HG03025 (cell line): Measurements from ENCODE around the gene NUTF2.
"Not testable (repeated sequence)": the region's sequence is repeated elsewhere in the genome, so short reads cannot be mapped to it uniquely, and the experiment has no call there.

Experiments
- ATAC-seq: cut with Tn5 transposase; IDR thresholded peaks from one replicate; pipeline ENCODE4 v1.9.1; 2021; ENCODE audit warnings: mild to moderate bottlenecking, moderate library complexity; ENCODE audit not compliant: unreplicated experiment, low FRiP score

The NUTF2 gene

DNA sequence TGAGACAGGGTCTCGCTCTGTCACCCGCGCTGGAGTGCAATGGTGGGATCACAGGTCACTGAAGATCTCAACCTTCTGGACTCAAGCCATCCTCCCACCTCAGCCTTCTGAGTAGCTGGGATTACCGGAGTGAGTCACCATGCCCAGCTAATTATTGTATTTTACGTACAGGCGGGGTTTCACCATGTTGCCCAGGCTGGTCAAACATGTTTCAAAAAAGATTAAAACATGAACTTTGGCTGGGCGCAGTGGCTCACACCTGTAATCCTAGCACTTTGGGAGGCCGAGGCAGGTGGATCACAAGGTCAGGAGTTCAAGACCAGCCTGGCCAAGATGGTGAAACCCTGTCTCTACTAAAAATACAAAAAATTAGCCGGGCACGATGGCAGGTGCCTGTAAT is 9.5 kb upstream of the NUTF2 start:
- not testable (repeated sequence) for ATAC-seq

- ATAC-seq = no peak
Observed at GRCh38 chr16:67837811-67838210, 8.9 kb upstream of the NUTF2 start.

DNA sequence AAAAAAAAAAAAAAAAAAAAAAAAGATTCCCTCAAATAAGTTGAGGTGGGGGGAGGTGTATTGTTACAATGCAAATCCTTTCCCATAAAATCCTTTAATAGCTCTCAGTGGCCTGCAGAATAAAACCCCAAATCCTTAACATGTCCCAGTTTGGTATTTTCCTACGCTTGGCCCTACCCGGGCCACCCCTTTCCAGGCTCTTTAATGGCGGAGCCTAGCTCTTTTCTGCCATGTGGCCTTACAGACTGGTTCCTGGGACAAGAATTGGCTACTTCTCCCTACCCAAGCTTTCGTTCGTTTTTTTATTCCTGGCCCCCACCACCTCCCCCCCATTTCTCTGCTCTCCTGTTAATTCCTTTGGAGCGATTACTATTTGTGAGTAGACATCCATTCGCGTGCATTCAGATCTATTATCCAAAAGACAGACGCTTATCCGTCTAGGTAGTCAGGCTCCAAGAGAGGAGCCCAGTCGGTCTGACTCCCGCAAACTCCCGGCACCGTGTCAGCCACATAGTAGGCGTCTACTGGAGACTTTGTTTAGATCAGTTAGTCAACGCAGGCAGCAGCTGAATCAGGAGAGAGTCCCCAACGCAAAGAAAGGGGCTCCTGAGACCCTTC is 5.4 kb upstream of the NUTF2 start:
- no peak for ATAC-seq

- peak; percentile 41 for ATAC-seq
Observed at GRCh38 chr16:67841816-67842508, 4.8 kb upstream of the NUTF2 start, which contains the start of gene THAP11. Gene THAP11, plus strand, starts transcription at chr16:67842320. Its CDS starts 235 bp downstream, at chr16:67842555.

DNA sequence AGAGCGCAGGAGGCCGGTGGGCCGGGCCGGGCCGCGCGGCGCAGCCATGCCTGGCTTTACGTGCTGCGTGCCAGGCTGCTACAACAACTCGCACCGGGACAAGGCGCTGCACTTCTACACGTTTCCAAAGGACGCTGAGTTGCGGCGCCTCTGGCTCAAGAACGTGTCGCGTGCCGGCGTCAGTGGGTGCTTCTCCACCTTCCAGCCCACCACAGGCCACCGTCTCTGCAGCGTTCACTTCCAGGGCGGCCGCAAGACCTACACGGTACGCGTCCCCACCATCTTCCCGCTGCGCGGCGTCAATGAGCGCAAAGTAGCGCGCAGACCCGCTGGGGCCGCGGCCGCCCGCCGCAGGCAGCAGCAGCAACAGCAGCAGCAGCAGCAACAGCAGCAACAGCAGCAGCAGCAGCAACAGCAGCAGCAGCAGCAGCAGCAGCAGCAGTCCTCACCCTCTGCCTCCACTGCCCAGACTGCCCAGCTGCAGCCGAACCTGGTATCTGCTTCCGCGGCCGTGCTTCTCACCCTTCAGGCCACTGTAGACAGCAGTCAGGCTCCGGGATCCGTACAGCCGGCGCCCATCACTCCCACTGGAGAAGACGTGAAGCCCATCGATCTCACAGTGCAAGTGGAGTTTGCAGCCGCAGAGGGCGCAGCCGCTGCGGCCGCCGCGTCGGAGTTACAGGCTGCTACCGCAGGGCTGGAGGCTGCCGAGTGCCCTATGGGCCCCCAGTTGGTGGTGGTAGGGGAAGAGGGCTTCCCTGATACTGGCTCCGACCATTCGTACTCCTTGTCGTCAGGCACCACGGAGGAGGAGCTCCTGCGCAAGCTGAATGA is 4.0 kb upstream of the NUTF2 start:
- ATAC-seq = peak; percentile 1

DNA sequence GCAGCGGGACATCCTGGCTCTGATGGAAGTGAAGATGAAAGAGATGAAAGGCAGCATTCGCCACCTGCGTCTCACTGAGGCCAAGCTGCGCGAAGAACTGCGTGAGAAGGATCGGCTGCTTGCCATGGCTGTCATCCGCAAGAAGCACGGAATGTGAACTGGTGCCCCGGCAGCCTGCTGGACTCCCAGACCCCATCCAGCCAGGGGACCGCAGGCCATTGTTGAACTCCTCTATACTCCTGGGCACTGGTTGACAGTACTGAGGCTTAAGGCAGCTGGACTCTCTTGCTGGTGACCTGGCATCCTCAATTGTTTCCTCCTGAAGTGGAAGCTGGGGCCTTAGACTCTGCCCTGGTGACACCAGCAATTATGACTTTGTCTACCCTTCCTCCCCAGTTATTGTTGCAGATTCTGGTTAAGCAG is 3.4 kb upstream of the NUTF2 start:
- no peak for ATAC-seq

GRCh38 chr16:67844497-67844896 is 2.2 kb upstream of the NUTF2 start:
- ATAC-seq = no peak

- no peak for ATAC-seq
Observed at GRCh38 chr16:67845291-67846062, 1.3 kb upstream of the NUTF2 start.

DNA sequence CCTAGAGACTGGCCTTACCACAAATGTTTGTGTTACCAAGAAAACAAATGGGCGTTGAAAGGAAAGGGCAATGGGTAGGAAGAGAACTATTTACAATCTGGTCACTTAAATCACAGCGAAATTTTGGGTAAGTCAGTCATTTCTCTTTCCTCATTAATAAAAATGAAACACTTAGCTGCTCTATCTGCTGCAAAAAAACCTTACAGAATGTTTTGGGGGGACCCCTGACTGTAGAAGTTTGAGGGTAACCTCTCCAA is 742 bp upstream of the NUTF2 start:
- ATAC-seq = no peak

- ATAC-seq = peak; percentile 34
Observed at GRCh38 chr16:67847064-67847861, 530 bp downstream of the NUTF2 start, which contains the start of gene CENPT. Gene CENPT, minus strand, starts transcription at chr16:67847693. Its CDS starts 13,834 bp downstream, at chr16:67833859.

DNA sequence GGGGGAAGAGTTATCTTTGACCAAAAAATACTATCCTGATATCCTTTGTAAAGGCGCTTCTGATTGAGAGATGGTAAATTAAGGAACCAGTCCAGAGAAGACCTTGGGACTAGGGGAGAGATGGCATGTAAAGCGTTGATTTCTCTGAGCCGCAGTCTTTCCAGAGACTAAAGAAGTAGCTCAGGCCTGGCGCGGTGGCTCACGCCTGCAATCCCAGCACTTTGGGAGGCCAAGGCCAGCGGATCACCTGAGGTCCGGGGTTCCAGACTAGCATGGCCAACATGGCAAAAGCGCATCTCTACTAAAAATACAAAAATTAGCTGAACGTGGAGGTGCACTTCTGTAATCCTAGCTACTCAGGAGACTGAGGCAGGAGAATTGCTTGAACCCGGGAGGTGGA is 1.4 kb downstream of the NUTF2 start:
- ATAC-seq = no peak

DNA sequence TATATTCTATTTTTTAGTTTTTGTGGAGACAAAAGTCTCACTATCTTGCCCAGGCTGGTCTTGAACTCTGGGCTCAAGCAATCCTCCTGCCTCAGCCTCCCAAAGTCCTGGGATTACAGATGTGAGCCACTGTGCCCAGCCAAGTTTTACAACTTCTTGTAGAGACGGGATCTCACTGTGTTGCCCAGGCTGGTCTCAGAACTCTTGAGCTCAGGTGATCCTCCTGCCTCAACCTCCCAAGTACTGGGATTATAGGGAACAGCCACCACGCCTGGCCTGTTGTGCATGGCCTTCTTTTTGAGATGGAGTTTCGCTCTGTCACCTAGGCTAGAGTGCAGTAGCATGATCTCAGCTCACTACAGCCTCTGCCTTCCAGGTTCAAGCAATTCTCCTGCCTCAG is 6.9 kb downstream of the NUTF2 start:
- ATAC-seq = no peak

DNA sequence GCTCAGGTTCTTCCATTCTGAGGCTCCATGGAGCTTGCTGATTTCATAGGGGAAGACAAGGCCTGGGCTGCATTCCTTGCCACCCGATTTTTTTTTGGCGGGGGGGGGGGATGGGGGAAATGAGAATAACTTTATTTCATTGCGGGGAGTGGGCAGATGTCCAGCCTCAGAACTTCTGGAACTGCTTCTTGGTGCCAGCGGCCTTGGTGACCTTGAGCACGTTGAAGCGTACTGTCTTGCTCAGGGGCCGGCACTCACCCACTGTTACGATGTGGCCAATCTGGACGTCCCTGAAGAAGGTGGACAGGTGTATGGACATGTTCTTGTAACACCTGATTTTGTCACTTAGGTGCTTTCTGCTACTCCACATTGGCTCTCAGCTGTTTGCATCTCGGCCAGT is 9.1 kb downstream of the NUTF2 start:
- ATAC-seq = no peak

DNA sequence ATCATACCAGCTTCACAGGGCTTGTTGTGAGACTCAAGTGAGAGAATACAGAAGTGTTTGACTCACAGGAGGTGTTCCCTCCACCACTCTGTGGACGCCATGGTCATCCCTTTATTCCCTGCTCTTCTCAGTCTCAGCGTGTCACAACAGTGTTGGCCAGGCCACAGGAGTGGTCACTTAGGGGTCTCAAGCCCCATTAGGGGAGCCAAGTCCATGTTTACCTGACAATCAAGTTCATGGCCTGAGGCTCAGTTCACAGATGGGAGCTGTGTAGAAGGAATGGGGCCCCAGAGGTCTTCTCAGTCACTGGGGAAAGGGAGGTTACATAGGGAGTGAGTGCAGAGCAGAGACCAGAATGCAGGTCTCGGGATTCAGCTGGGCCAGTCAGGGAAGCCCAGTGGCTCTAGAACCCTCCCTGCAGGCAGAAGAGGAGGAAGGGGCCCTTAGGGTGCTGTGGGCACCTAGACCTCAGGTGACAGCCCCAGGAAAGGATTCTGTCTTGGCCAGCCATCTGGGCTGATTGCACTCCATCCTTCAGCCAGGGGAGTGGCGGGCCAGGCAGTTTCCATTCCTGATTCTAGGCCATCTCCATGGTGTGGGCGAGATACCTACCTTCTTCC is 10.3 kb downstream of the NUTF2 start:
- ATAC-seq = no peak

DNA sequence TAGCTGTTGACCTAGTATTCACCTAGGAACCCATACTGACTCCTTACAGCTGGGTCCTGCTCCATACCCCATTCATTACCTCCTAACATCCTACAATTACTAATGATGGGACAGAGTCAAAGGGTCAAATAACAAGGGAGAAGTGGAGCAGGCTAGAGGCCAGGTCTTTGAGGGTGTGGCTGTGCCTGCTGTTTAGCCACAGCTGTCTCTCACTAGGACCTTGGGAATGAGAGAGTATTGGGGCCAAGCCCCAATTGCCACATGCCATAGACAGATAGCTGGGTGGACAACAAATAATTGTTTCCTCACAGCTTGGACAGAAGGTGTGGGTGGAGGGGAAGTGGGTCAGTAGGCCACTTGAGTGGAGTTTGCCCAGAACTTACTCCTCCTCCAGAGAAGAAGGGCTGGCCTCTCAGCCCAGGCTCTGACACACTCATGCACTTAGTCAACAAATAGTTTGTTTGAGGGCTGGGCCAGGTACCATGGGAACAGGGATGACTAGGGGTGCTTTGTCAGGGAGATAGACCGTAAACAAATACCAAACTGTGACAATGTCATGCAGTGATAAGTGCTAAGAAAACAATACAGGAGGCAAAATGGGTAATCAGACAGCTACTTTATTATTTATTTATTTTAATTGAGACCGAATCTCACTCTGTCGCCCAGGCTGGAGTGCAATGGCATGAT is 11.0 kb downstream of the NUTF2 start:
- ATAC-seq = no peak

DNA sequence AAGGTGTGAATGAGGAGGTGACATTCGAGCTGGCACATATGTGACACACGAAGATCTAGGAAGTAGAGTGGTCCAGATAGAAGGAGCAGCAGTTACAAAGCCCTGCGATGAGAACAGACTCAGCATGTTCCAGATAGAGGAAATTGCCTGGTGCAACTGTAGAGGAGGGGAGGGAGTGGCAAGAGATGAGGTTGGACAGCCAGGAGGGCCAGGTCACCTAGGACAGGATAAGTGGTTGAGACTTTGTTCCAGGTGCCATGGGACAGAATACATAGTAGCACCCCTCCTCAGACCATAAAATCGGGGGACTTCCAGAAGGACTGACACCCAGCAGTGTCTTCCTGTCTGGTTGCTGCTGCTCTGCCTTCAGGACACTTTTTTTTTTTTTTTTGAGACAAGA is 11.8 kb downstream of the NUTF2 start:
- no peak for ATAC-seq

GRCh38 chr16:67860589-67861398 is 14.1 kb downstream of the NUTF2 start:
- ATAC-seq = no peak

DNA sequence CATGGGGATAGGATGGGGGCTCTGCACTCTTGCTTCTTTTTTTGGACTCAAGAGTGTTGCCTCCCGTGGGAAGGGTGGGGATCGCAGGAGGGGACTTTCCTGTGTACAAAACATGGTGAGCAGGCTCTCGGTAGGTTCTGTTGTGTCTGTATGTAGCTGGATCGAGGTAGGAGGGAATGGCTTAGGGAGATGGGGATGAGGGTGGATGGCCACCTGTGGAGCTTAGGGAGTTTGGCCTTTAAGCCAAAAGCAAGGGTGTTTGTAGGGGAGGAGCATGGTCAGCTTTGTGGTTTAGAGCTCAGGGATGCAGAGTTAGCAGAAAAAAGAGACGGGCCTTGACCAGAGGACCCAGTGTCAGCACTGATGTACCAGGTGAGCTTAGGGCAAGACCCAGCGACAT is 15.1 kb downstream of the NUTF2 start:
- ATAC-seq = no peak
